ENCODE results near the gene OR51V1.

The OR51V1 gene

DNA sequence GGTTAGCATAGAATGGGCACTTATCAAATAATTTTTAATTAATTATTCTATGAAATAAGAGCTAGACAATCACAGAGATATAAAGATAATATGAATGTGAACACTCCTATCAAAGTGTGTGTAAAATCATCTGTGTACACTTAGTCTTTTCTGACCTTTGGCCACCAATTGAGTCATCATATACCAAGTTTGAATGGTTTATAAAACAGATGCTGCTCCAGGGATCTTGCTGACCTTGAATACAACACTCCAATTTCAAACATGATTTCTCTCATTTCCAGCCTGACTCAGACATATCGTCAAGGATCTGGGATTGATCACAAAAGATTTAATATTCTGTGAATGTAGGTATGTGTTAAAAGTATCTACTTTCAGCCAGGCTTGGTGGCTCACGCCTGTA, 2.9 kb upstream of the OR51V1 start:
- H3K27ac ChIP-seq (replicated peaks): no peak overlapping the region
- H3K4me3 ChIP-seq (replicated peaks; ENCODE audit: insufficient read depth, low read length): no peak overlapping the region
- H3K27me3 ChIP-seq (ENCODE audit: insufficient read depth, poor library complexity, severe bottlenecking): no peaks in the 10 kb centered on the region
- DNase-seq (ENCODE audit: low read depth in 1 of 2, low spot score in 1 of 2): no peak
- TF ChIP-seq, protein P1, sequence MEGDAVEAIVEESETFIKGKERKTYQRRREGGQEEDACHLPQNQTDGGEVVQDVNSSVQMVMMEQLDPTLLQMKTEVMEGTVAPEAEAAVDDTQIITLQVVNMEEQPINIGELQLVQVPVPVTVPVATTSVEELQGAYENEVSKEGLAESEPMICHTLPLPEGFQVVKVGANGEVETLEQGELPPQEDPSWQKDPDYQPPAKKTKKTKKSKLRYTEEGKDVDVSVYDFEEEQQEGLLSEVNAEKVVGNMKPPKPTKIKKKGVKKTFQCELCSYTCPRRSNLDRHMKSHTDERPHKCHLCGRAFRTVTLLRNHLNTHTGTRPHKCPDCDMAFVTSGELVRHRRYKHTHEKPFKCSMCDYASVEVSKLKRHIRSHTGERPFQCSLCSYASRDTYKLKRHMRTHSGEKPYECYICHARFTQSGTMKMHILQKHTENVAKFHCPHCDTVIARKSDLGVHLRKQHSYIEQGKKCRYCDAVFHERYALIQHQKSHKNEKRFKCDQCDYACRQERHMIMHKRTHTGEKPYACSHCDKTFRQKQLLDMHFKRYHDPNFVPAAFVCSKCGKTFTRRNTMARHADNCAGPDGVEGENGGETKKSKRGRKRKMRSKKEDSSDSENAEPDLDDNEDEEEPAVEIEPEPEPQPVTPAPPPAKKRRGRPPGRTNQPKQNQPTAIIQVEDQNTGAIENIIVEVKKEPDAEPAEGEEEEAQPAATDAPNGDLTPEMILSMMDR (IDR thresholded peaks at IDR 0.05; ENCODE audit: insufficient read depth, low read length): no peak
- TF ChIP-seq SPI1 (IDR thresholded peaks at IDR 0.05; ENCODE audit: borderline replicate concordance, low read depth): no peak

DNA sequence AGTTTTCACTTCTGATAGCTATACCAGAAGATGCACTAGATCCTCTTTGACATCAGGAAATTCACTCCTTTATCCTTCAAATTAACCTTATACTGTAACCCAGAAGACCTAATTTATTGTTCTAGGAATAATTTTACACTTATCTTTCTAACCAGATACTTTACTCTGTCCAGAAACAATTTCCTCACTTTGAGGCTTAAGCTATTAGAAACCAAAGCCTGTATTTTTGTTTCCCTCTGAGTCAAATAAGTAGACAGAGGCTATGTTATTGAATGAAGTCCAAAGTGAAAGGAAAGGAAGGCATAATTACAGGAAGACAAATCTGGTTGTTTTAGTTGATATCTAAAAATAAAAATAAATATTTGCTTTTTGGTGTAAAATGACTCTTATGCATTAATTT, 2.2 kb downstream of the OR51V1 start:
- Histone ChIP-seq H3K27ac (replicated peaks) (no peak overlapping the region), H3K27me3 (ENCODE audit: insufficient read depth, poor library complexity, severe bottlenecking) (no peaks in the 10 kb centered on the region), H3K4me3 (replicated peaks; ENCODE audit: insufficient read depth, low read length) (no peak overlapping the region)
- no peak for DNase-seq (ENCODE audit: low read depth in 1 of 2, low spot score in 1 of 2)
- no peak for TF ChIP-seq GABPA (IDR thresholded peaks at IDR 0.05; ENCODE audit: low read depth)
- TF ChIP-seq REST (IDR thresholded peaks at IDR 0.05; ENCODE audit: insufficient replicate concordance, low read depth): no peak
- TF ChIP-seq, protein P1 (IDR thresholded peaks at IDR 0.05; ENCODE audit: insufficient read depth, low read length): no peak
- no peak for TF ChIP-seq POLR2AphosphoS5 (IDR thresholded peaks at IDR 0.05; ENCODE audit: low read depth)
- no peak for TF ChIP-seq SPI1 (IDR thresholded peaks at IDR 0.05; ENCODE audit: borderline replicate concordance, low read depth)

GRCh38 chr11:5197536-5197935, 2.9 kb downstream of the OR51V1 start:
- no peak for DNase-seq (ENCODE audit: low read depth in 1 of 2, low spot score in 1 of 2)
- TF ChIP-seq SPI1 (IDR thresholded peaks at IDR 0.05; ENCODE audit: borderline replicate concordance, low read depth) (no peak), GABPA (IDR thresholded peaks at IDR 0.05; ENCODE audit: low read depth) (no peak), REST (IDR thresholded peaks at IDR 0.05; ENCODE audit: insufficient replicate concordance, low read depth) (no peak), POLR2AphosphoS5 (IDR thresholded peaks at IDR 0.05; ENCODE audit: low read depth) (no peak)
- TF ChIP-seq, protein P1 (IDR thresholded peaks at IDR 0.05; ENCODE audit: insufficient read depth, low read length): no peak
- Histone ChIP-seq H3K4me3 (replicated peaks; ENCODE audit: insufficient read depth, low read length) (no peak overlapping the region), H3K27ac (replicated peaks) (no peak overlapping the region), H3K27me3 (ENCODE audit: insufficient read depth, poor library complexity, severe bottlenecking) (no peaks in the 10 kb centered on the region)

GRCh38 chr11:5196731-5197130, 3.8 kb downstream of the OR51V1 start:
- Histone ChIP-seq H3K27ac (replicated peaks) (no peak overlapping the region), H3K4me3 (replicated peaks; ENCODE audit: insufficient read depth, low read length) (no peak overlapping the region), H3K27me3 (ENCODE audit: insufficient read depth, poor library complexity, severe bottlenecking) (no peaks in the 10 kb centered on the region)
- DNase-seq (ENCODE audit: low read depth in 1 of 2, low spot score in 1 of 2): no peak
- no peak for TF ChIP-seq REST (IDR thresholded peaks at IDR 0.05; ENCODE audit: insufficient replicate concordance, low read depth)
- TF ChIP-seq, protein P1 (IDR thresholded peaks at IDR 0.05; ENCODE audit: insufficient read depth, low read length): no peak
- no peak for TF ChIP-seq POLR2AphosphoS5 (IDR thresholded peaks at IDR 0.05; ENCODE audit: low read depth)
- TF ChIP-seq GABPA (IDR thresholded peaks at IDR 0.05; ENCODE audit: low read depth): no peak
- no peak for TF ChIP-seq SPI1 (IDR thresholded peaks at IDR 0.05; ENCODE audit: borderline replicate concordance, low read depth)
